Measurements from ENCODE around the gene RAB3IL1. TPM values are rescaled to one million over a fixed set of nuclear protein-coding genes. Genes with fewer than 3 reads are reported as not detected.
"Not testable (repeated sequence)": the region's sequence is repeated elsewhere in the genome, so short reads cannot be mapped to it uniquely, and the experiment has no call there.

Gene RAB3IL1
- total RNA-seq, 2 donors from 2014 or later: not detected

DNA sequence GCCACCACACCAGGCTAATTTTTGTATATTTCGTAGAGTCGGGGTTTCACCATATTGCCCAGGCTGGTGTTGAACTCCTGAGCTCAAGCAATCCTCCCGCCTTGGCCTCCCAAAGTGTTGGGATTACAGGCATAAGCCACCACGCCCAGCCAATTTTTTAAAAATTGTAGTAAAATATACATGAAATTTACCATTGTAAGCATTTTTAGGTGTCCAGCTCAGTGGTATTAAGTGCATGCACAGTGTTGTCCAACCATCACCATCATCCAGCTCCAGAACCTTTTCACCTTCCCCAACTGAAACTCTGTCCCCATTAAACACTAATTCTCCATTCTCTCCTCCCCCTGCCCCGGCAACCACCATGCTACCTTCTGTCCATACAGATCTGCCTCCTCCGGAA, 34.5 kb downstream of the RAB3IL1 start:
- no peak overlapping the region for H3K27ac Mint-ChIP-seq
- H3K27me3 Mint-ChIP-seq: no peaks in the 10 kb centered on the region
- H3K4me1 Mint-ChIP-seq: no peaks in the 10 kb centered on the region
- no peak overlapping the region for H3K4me3 Mint-ChIP-seq
- H3K36me3 Mint-ChIP-seq (ENCODE audit: low read depth): no peaks in the 10 kb centered on the region
- ATAC-seq (replicated peaks): no peak
- no peaks in the 10 kb centered on the region for H3K9me3 Mint-ChIP-seq

DNA sequence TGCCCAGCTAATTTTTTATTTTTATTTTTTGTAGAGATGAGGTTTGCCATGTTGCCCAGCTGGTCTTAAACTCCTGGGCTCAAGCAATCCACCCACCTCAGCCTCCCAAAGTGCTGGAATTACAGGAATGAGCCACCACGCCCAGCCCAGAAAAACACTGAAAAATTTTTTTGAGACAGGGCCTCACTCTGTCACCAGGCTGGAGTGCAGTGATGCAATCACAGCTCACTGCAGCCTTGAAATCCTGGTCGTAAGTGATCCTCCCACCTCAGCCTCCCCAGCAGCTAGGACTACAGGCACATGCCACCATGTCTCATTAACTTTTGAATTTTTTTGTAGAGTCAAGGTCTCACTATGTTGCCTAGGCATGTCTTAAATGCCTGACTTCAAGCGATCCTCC, 35.1 kb downstream of the RAB3IL1 start:
- H3K27me3 Mint-ChIP-seq; ATAC-seq (replicated peaks); H3K9me3 Mint-ChIP-seq; H3K4me1 Mint-ChIP-seq; H3K4me3 Mint-ChIP-seq; H3K36me3 Mint-ChIP-seq (ENCODE audit: low read depth); H3K27ac Mint-ChIP-seq: not testable (repeated sequence)

DNA sequence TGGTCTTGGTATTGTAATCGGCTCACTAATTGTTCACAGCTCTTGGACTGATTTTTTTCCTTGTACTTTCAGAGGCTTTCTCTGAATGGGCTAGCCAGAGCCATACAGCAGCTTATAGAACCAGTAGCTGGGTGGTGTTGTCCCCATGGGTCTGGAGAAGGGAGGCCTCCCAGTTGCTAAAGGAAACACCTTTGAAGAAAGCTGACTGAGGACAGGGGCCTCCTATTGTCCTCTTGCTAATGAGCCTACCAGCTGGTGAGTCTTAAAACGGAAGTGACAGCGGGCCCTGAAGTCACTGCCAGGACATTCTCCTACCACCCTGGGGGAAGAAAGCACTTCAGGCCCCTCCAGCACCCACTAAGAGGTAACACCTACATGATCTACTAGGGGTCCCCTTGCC, 36.0 kb downstream of the RAB3IL1 start:
- Mint-ChIP-seq H3K27me3 (no peaks in the 10 kb centered on the region), H3K9me3 (no peaks in the 10 kb centered on the region), H3K27ac (no peak overlapping the region), H3K4me3 (no peak overlapping the region), H3K36me3 (ENCODE audit: low read depth) (no peaks in the 10 kb centered on the region), H3K4me1 (no peaks in the 10 kb centered on the region)
- no peak for ATAC-seq (replicated peaks)

DNA sequence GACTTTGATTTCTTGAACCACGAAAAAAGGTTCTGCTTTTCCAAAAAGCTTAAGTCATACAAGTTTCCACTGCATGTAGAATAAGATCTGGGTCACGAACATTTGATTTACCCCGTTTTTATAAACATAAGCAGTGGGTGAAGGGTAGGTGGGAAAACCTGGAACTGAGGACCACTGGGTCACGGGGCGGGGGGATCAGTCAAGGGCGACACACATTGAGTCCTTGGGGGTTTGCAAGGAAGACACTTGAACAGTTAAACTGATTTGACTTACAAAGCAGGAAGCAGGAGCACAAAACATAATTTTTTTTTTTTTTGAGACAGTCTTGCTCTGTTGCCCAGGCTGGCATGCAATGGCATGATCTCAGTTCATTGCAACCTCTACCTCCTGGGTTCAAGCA, 36.9 kb downstream of the RAB3IL1 start:
- H3K9me3 Mint-ChIP-seq: no peaks in the 10 kb centered on the region
- no peaks in the 10 kb centered on the region for H3K27me3 Mint-ChIP-seq
- no peak for ATAC-seq (replicated peaks)
- H3K36me3 Mint-ChIP-seq (ENCODE audit: low read depth): no peaks in the 10 kb centered on the region
- no peaks in the 10 kb centered on the region for H3K4me1 Mint-ChIP-seq
- H3K4me3 Mint-ChIP-seq: no peak overlapping the region
- H3K27ac Mint-ChIP-seq: peak overlapping the region; percentile 54

DNA sequence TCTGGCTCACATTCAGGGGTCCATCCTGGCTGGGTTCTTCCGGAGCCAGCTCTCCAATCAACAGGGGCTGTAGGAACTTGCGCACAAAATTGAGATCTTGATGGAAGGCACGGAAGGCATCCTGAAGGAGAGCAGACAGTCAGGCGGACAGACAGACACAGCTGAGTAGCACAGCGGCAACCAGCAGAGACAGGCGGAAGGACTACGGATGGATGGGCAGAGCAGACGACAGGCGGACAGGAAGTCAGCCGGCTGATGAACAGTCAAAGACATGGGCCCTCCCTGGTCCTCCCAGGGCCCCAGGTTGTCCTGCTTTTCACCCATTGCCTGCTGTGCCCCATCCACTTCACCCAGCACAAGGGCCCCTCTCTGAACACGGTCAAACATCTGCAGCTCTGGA, 37.3 kb downstream of the RAB3IL1 start:
- no peaks in the 10 kb centered on the region for H3K27me3 Mint-ChIP-seq
- ATAC-seq (replicated peaks): no peak
- H3K27ac Mint-ChIP-seq: peak overlapping the region; percentile 54
- H3K4me3 Mint-ChIP-seq: no peak overlapping the region
- no peaks in the 10 kb centered on the region for H3K9me3 Mint-ChIP-seq
- H3K36me3 Mint-ChIP-seq (ENCODE audit: low read depth): no peaks in the 10 kb centered on the region
- H3K4me1 Mint-ChIP-seq: no peaks in the 10 kb centered on the region

DNA sequence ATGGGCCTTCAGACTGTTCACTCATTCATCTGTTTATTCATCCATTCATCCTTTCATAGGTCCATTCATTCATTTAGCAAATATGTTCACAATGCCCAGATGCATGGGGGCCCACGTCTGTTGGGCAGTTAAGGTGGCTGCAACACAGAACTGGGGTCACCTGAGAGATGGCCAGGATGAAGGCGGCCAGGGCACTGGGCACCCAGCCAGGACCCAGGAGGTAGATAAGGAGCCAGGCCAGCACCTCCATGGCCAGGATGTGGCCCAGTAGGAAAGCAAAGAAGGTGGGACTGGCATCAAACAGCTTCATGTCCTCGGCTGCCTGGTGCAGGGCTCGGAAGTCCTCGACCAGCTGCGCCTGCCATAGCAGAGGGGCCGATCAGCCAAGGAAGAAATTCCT, 38.2 kb downstream of the RAB3IL1 start:
- no peaks in the 10 kb centered on the region for H3K4me1 Mint-ChIP-seq
- no peak overlapping the region for H3K4me3 Mint-ChIP-seq
- H3K9me3 Mint-ChIP-seq: no peaks in the 10 kb centered on the region
- no peaks in the 10 kb centered on the region for H3K27me3 Mint-ChIP-seq
- no peaks in the 10 kb centered on the region for H3K36me3 Mint-ChIP-seq (ENCODE audit: low read depth)
- no peak overlapping the region for H3K27ac Mint-ChIP-seq
- ATAC-seq (replicated peaks): no peak

DNA sequence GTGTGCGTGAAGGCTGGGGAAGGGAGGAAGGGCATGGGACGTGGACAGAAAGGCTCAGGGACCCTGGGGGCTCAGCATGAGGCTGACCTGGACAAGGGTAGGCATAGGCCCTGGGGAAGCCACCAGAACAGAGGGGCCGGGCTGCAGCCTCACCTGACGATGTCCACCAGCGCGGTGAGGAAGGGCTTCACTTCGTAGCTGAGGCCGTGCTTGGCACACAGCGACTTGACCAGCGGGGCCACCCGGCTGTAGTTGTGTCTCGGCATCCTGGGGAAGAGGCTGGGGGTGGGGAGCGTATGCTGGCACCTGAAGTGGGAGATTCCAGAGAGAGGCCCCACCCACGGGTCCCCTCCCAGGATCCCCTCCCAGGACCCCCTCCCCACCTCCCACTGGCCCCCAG, 41.7 kb downstream of the RAB3IL1 start:
- Mint-ChIP-seq H3K9me3 (no peaks in the 10 kb centered on the region), H3K36me3 (ENCODE audit: low read depth) (no peaks in the 10 kb centered on the region), H3K27ac (no peak overlapping the region), H3K4me1 (peaks cover 7% of the 10 kb centered on the region), H3K4me3 (no peak overlapping the region), H3K27me3 (no peaks in the 10 kb centered on the region)
- ATAC-seq (replicated peaks): no peak

DNA sequence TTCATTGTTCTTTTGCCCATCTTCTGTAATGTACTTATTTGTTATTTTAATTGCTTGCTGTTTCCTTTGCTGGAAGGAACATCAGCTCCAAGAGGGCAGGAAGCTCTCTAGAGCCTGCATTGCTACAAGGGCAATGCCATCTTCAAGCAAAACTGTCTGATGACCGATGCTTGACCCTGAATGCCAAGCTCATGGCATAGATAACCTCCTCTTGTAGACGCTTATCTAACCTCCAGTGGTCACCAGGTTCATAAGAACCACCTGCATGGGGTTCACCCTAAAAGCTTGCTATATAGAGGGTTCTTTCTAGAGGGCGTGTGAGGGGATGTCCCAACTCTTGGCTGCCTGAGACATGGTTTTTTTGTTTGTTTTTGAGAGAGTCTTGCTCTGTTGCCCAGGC, 42.5 kb downstream of the RAB3IL1 start:
- Mint-ChIP-seq H3K9me3 (no peaks in the 10 kb centered on the region), H3K27me3 (no peaks in the 10 kb centered on the region), H3K27ac (no peak overlapping the region), H3K4me1 (peaks cover 7% of the 10 kb centered on the region), H3K36me3 (ENCODE audit: low read depth) (no peaks in the 10 kb centered on the region), H3K4me3 (no peak overlapping the region)
- no peak for ATAC-seq (replicated peaks)

DNA sequence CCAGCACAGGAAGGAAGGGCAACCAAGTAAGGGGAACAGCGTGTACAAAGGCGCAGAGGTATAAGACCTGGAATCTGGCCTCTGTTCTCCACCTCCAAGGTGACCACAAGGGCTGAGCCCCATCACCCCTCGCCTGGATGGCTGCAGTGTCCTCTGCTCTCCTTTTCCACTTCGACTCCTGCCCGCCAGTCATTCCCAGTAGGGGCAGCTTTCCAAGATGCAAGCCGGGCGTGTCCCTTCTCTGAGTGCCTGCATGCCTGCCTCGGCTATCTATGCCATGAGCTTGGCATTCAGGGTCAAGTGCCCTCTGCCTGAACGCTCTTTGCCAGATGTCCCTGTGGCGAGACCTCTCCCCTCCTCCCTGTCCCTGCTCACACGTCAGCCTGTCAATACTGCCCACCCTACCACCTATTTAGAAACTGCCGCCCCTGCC, 43.0 kb downstream of the RAB3IL1 start:
- Mint-ChIP-seq H3K4me3 (no peak overlapping the region), H3K27me3 (no peaks in the 10 kb centered on the region), H3K4me1 (peaks cover 7% of the 10 kb centered on the region), H3K27ac (no peak overlapping the region), H3K9me3 (no peaks in the 10 kb centered on the region), H3K36me3 (ENCODE audit: low read depth) (no peaks in the 10 kb centered on the region)
- ATAC-seq (replicated peaks): no peak

DNA sequence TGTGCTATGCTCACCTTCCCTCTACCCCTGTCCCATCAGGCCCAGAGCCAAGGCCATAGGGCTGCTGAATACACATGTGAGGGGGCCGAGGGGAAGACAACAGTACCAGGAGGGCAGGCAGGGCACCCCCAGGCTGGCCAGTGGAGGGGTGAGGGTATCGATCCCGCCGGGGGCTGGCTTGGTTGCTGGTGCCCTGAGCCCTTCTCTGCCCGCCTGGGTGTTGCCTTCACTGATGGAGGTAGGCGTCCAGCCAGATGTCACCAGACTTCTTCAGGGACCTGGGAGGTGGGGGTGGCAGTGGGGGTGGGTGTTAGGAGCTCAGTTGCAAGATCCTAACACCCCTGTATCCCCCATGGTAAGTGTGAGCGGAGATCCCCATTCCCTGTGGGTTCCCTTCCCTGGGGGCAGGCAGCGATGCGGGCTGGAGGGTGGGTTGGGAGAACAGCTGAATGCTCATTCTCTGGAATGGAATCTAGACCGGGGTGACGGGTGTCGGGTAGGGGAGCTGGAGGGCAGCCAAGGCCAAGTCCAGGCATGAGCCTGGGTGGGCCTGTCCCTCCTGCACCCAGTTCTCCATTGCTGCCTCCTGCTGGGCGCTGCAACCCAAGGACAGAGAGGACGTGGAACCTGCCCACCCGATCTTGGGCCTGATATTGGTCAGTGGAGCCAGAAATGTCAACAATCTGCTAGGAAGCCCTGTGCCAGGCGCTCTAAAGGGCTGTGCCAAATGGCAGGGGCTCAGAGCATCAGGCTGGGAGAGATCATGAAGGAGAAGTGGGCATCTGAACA, 43.6 kb downstream of the RAB3IL1 start:
- no peaks in the 10 kb centered on the region for H3K36me3 Mint-ChIP-seq (ENCODE audit: low read depth)
- H3K9me3 Mint-ChIP-seq: no peaks in the 10 kb centered on the region
- no peak overlapping the region for H3K4me3 Mint-ChIP-seq
- peaks cover 7% of the 10 kb centered on the region for H3K4me1 Mint-ChIP-seq
- H3K27me3 Mint-ChIP-seq: no peaks in the 10 kb centered on the region
- H3K27ac Mint-ChIP-seq: no peak overlapping the region
- ATAC-seq (replicated peaks): no peak

DNA sequence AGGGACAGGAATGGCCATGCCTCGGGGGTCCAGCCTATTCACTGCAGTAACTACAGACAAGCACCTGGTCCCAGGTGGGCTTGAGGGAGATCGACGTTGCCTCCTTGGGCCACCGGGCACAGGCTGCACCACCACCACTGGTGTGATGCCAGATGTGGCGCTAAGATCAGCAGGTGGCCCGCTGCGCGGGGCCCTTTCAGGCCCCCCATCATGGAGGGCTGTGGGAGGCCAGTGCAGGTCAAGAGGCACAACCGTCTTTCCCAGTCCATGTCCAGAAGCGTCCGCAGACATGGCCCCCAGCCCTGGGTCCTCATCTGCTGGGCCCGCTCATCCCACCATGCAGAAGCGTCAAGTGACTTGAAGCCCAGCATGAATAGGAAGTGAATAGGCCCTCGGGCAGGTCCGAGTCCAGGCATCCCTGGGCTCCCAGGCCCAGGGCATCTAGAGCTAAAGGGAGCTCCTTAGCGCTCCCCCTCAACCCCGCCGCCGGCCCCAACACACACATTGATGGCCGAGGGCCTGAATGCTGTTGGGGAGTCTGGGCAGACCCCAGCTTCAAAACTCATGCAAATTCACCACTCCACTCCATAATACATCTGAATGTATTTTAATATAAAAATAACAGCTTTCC, 44.3 kb downstream of the RAB3IL1 start:
- no peaks in the 10 kb centered on the region for H3K9me3 Mint-ChIP-seq
- H3K4me3 Mint-ChIP-seq: no peak overlapping the region
- H3K4me1 Mint-ChIP-seq: peaks cover 7% of the 10 kb centered on the region
- no peak for ATAC-seq (replicated peaks)
- H3K27ac Mint-ChIP-seq: no peak overlapping the region
- no peaks in the 10 kb centered on the region for H3K27me3 Mint-ChIP-seq
- H3K36me3 Mint-ChIP-seq (ENCODE audit: low read depth): no peaks in the 10 kb centered on the region

DNA sequence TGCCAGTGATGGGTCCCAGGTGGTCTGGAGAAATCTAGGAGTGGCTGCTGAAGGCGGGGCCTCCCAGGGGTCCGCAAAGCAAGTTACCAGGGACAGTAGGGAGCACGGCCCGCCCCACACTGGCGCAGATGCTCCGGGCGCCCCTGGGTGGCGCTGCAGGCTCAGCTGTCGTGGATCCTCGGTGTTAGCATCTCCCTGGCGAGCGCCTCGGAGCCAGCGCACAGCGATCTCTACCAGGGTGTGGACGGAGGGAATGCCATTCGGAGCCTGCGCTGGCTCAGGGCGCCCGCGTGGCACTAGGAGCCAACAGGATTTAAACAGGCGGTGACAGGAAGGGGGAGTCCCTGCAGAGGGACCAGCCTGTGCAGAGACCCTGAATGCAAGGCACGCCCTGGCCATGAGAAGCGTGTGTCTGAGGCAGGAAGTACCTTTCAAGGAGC, 46.2 kb downstream of the RAB3IL1 start:
- Mint-ChIP-seq H3K36me3 (ENCODE audit: low read depth) (no peaks in the 10 kb centered on the region), H3K4me1 (peaks cover 7% of the 10 kb centered on the region), H3K4me3 (peak overlapping the region; percentile 53), H3K27ac (no peak overlapping the region), H3K9me3 (no peaks in the 10 kb centered on the region), H3K27me3 (no peaks in the 10 kb centered on the region)
- peak; percentile 94 for ATAC-seq (replicated peaks)

DNA sequence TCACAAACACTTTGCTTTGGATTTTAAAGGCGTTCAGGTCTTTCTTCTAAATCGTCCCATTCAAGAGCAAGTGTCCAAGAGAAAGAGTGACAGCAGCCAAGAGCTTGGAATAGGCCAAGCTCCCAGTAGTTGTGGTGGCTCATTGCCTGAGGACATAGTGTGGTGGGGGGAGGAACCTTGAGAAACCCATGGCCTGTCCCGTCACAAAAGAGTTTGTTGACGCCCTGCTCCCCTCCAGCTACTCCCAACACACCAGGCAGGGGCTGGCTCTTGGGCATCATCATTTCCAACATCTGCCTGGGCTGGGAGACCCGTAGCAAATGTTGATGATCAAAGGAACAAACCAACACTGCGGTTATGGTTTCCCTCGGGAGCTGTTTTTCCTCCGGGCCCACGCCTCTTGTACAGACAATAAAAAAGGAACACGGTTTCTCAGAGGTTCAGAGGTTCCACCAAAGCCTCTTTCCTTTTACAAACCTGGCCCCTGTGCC, 46.8 kb downstream of the RAB3IL1 start:
- H3K36me3 Mint-ChIP-seq (ENCODE audit: low read depth): no peaks in the 10 kb centered on the region
- H3K27me3 Mint-ChIP-seq: no peaks in the 10 kb centered on the region
- no peak overlapping the region for H3K4me3 Mint-ChIP-seq
- no peak overlapping the region for H3K27ac Mint-ChIP-seq
- ATAC-seq (replicated peaks): no peak
- peaks cover 7% of the 10 kb centered on the region for H3K4me1 Mint-ChIP-seq
- H3K9me3 Mint-ChIP-seq: no peaks in the 10 kb centered on the region

DNA sequence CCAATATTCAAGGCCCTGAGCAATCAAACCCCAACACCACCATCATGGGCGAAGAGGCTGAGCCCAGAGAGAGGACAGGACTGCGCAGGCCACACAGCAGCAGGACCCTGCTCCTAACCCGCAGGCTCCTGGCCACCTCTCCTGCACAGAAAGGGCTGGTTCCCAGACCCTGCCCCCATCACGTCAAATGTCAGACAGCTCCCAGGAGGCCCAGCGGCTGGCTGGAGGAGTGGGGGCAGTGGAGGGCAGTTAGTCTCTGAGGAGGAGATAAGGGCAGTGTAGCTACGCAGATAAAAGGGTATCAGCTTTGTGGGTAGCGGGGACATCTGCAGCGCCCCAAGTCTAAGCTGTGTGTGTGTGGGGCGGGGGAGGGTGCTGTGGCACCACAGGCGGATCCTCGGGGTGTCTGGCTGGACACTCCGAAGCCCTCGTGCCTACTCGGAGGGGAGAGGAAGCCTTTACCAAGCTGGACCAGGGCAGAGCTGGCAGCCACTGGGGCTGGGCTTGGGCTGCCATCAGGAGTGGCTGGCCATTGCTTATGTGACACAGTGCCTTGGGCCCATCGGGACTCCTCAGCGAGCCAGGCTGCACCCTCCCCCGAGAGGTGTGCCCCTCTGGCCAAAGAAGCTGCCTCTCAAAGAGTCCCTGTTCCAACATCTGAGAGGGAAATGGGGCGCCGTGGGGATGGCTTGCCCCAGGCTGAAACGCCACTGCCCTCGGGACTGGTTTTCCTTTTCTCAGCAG, 47.5 kb downstream of the RAB3IL1 start:
- no peaks in the 10 kb centered on the region for H3K9me3 Mint-ChIP-seq
- H3K4me3 Mint-ChIP-seq: no peak overlapping the region
- no peak for ATAC-seq (replicated peaks)
- no peak overlapping the region for H3K27ac Mint-ChIP-seq
- H3K27me3 Mint-ChIP-seq: no peaks in the 10 kb centered on the region
- H3K4me1 Mint-ChIP-seq: peaks cover 7% of the 10 kb centered on the region
- peaks cover 4% of the 10 kb centered on the region for H3K36me3 Mint-ChIP-seq (ENCODE audit: low read depth)

DNA sequence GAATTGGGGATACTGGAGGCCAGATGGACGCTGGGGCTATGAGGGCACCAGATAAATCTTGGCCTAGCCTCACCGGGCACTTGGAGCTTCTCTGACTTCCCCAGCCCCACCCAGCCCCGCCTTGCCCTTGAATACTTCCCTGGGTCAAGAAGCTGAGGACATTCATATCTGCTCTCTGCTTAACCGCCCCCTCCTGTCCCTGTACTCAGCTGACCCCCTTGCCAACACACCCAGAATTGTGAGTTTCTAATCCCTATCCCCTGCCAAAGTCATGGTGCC, 48.0 kb downstream of the RAB3IL1 start:
- ATAC-seq (replicated peaks): no peak
- Mint-ChIP-seq H3K9me3 (no peaks in the 10 kb centered on the region), H3K27me3 (no peaks in the 10 kb centered on the region), H3K36me3 (ENCODE audit: low read depth) (peaks cover 8% of the 10 kb centered on the region), H3K27ac (no peak overlapping the region), H3K4me3 (no peak overlapping the region), H3K4me1 (peaks cover 7% of the 10 kb centered on the region)
